Upper lobe of right lung (tissue), 1 donor: ENCODE results near the gene IQCF2. TPM values are rescaled to one million over a fixed set of nuclear protein-coding genes. Genes with fewer than 3 reads are reported as not detected.
"Not testable (repeated sequence)": the region's sequence is repeated elsewhere in the genome, so short reads cannot be mapped to it uniquely, and the experiment has no call there.

Source experiments
- ATAC-seq: fragments of 200-7000 bp; cut with Tn5 transposase; one replicate; pipeline ENCODE4 v1.9.1; 2020; ENCODE audit warnings: mild to moderate bottlenecking, moderate library complexity
- DNase-seq: peaks from one replicate; pipeline ENCODE4 v3.0.0-alpha.2; 2020
- H3K27ac ChIP-seq: fragments of 200-600 bp; one replicate; pipeline ENCODE4 v1.8.0; 2022
- H3K27me3 ChIP-seq: fragments of 200-600 bp; one replicate; pipeline ENCODE4 v1.8.0; 2022; ENCODE audit warnings: mild to moderate bottlenecking
- H3K36me3 ChIP-seq: fragments of 200-600 bp; one replicate; pipeline ENCODE4 v1.8.0; 2022
- H3K4me1 ChIP-seq: fragments of 200-600 bp; one replicate; pipeline ENCODE4 v1.8.0; 2022
- H3K4me3 ChIP-seq: fragments of 200-600 bp; one replicate; pipeline ENCODE4 v1.8.0; 2022; ENCODE audit warnings: mild to moderate bottlenecking
- H3K9me3 ChIP-seq: fragments of 200-600 bp; one replicate; pipeline ENCODE4 v1.8.0; 2022
- CTCF ChIP-seq: fragments of 200-600 bp; IDR thresholded peaks from one replicate; pipeline ENCODE4 v1.8.0; 2022; ENCODE audit warnings: antibody characterized with exemption
- intact Hi-C: fragments of 100-400 bp; cut with DNase I; formaldehyde crosslinking; loops from one replicate; pipeline ENCODE4 v1.11.0; 2022
- total RNA-seq: library from RNA; stranded (reverse); fragmentation: NEBNext Ultra II Directional; extraction: Animal tissue kit (Norgen Biotek cat#: 25700); gene quantifications from one replicate; pipeline ENCODE4 v1.2.1, GENCODE V29; 2021
- donor health status: DM: no; HTN: yes; CAD: no; lungs with severe emphysema.

IQCF2 gene
- total RNA-seq, 1 donor from 2014 or later, result not detected

- no peaks in the 10 kb centered on the region for H3K36me3 ChIP-seq
- H3K9me3 ChIP-seq, result no peaks in the 10 kb centered on the region
- intact Hi-C loops, result no loop called here
- no peaks in the 10 kb centered on the region for H3K4me1 ChIP-seq
- ATAC-seq, result no peak
- no peak for TF ChIP-seq CTCF
- DNase-seq, result no peak
- no peak overlapping the region for H3K4me3 ChIP-seq
- H3K27me3 ChIP-seq, result peaks cover 11% of the 10 kb centered on the region
- H3K27ac ChIP-seq, result no peak overlapping the region
These were observed 33.0 kb downstream of the IQCF2 start for GRCh38 chr3:51894391-51894790.

- H3K9me3 ChIP-seq, result no peaks in the 10 kb centered on the region
- H3K4me3 ChIP-seq, result no peak overlapping the region
- TF ChIP-seq CTCF, result no peak
- intact Hi-C loops, result no loop called here
- no peak for ATAC-seq
- H3K27me3 ChIP-seq, result peaks cover 11% of the 10 kb centered on the region
- no peaks in the 10 kb centered on the region for H3K36me3 ChIP-seq
- no peaks in the 10 kb centered on the region for H3K4me1 ChIP-seq
- no peak for DNase-seq
- H3K27ac ChIP-seq, result no peak overlapping the region
These were observed 33.5 kb downstream of the IQCF2 start for GRCh38 chr3:51894939-51895338.

- TF ChIP-seq CTCF, result no peak
- ATAC-seq (no peak), DNase-seq (no peak)
- no peak overlapping the region for H3K4me3 ChIP-seq
- no peaks in the 10 kb centered on the region for H3K36me3 ChIP-seq
- intact Hi-C loops, result no loop called here
- no peak overlapping the region for H3K27ac ChIP-seq
- H3K9me3 ChIP-seq, result no peaks in the 10 kb centered on the region
- peaks cover 3% of the 10 kb centered on the region for H3K27me3 ChIP-seq
- H3K4me1 ChIP-seq, result no peaks in the 10 kb centered on the region
These were observed 35.3 kb downstream of the IQCF2 start for GRCh38 chr3:51896607-51897305.

GRCh38 chr3:51897391-51897790, 36.0 kb downstream of the IQCF2 start:
- intact Hi-C loops, result no loop called here
- H3K27me3 ChIP-seq, result peaks cover 3% of the 10 kb centered on the region
- no peaks in the 10 kb centered on the region for H3K9me3 ChIP-seq
- DNase-seq (no peak), ATAC-seq (no peak)
- no peak overlapping the region for H3K4me3 ChIP-seq
- no peak for TF ChIP-seq CTCF
- H3K27ac ChIP-seq, result no peak overlapping the region
- no peaks in the 10 kb centered on the region for H3K4me1 ChIP-seq
- H3K36me3 ChIP-seq, result no peaks in the 10 kb centered on the region

- ATAC-seq, H3K27me3 ChIP-seq, H3K4me3 ChIP-seq, intact Hi-C loops, DNase-seq, H3K4me1 ChIP-seq, H3K9me3 ChIP-seq, H3K36me3 ChIP-seq, H3K27ac ChIP-seq: not testable (repeated sequence)
These were observed 38.6 kb downstream of the IQCF2 start for GRCh38 chr3:51900043-51900442.

GRCh38 chr3:51902361-51902760, 40.9 kb downstream of the IQCF2 start:
- H3K4me1 ChIP-seq, H3K27me3 ChIP-seq, ATAC-seq, intact Hi-C loops, H3K27ac ChIP-seq, H3K36me3 ChIP-seq, DNase-seq, H3K4me3 ChIP-seq, H3K9me3 ChIP-seq: not testable (repeated sequence)
